ENCODE results near the gene TBCC.
"Not testable (repeated sequence)": the region's sequence is repeated elsewhere in the genome, so short reads cannot be mapped to it uniquely, and the experiment has no call there.

Gene TBCC

GRCh38 chr6:42727627-42728026 is 18.3 kb downstream of the TBCC start:
- no peak for DNase-seq

GRCh38 chr6:42727087-42727611 is 18.8 kb downstream of the TBCC start:
- DNase-seq: peak; percentile 47

DNA sequence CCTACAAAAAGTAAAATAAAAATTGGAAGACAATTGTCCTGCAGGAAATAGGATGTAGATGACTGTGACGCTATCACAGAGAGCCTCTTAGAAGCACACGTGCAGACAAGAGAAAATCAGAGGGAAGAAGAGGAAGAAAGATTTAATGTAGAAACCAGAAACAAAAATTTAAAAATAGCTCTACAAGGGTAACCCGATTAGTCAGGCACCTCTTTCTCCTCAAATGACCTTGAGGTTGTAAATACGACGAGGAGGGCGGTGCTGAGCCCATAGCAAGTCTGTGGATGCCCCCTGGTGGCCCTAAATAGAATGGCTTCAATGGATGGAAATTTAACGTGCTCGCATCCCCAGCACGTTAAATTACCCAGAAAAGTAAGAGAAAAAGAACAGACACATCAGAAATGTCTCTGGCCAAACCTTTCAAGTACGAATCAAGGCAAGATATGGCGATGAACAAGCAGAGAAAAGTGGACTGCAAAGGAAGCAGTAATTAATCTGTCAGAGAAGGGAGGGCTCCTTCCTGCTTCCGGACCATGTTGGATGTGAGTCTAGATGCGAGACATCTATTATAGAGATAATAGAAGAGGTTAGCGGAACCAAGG is 19.3 kb downstream of the TBCC start:
- peak; percentile 63 for DNase-seq

- DNase-seq: no peak
Measured at GRCh38 chr6:42726026-42726425, 19.9 kb downstream of the TBCC start.

DNA sequence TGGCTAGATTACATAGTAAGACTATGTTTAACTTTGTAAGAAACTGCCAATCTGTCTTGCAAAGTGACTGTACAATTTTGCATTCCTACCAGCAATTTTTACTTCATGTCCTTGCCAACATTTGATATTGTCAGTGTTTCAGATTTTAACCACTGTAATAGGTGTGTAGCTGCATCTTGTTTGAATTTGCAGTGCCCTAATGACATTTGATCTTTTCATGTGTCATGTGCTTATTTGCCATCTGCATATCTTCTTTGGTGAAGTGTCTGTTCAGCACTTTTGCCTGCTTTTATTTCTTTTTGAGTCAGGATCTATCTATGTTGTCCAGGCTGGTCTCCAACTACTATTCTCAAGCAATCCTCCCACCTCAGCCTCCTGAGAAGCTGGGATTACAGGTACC is 21.1 kb downstream of the TBCC start:
- no peak for DNase-seq

GRCh38 chr6:42722497-42722896 is 23.4 kb downstream of the TBCC start, which contains the start of gene PRPH2:
Gene PRPH2 (minus strand): TSS chr6:42722597. CDS start chr6:42722334, 263 bp downstream.
- DNase-seq: no peak

- DNase-seq: no peak
Measured at GRCh38 chr6:42720739-42721138, 25.2 kb downstream of the TBCC start.

DNA sequence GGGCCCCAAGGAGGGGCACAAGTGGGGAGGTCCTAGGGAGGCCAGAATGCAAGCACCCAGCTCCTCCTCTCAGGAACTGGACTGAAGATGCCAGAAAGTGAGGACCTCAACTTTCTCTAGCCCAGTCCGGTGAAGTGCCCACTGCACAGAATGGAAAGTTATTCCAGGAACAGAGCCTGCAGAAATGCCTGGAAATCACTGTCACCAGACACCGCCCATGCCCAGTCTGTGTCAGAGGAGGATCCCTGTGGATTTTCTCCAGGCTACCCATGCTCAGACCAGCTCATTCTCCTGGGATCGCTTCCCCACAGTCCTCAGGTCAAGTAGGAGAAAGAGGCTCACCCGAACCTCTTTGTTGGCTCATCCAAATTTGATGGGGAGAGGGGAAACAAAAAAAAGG is 30.0 kb downstream of the TBCC start:
- DNase-seq: no peak

GRCh38 chr6:42714098-42714761 is 31.7 kb downstream of the TBCC start:
- no peak for DNase-seq

DNA sequence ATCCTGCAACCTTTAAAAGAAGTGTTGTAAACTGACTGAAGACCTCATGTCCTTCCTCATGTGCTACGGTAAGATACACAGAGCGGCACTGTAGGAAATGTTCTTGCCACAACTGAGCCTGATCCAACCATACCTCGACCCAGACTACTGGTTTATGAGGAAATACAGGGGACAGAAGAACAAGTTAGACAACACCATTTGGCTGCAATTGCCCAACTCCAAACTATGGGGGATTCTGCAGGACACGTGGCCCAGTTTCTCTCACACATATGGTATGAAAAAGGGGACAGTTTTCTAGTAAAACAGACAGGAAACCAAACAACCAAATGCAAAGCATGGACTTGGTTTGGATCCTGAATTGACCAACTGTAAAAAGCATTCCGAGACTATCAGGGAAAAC is 34.0 kb downstream of the TBCC start:
- no peak for DNase-seq

- DNase-seq: no peak
Measured at GRCh38 chr6:42710316-42710715, 35.6 kb downstream of the TBCC start.

DNA sequence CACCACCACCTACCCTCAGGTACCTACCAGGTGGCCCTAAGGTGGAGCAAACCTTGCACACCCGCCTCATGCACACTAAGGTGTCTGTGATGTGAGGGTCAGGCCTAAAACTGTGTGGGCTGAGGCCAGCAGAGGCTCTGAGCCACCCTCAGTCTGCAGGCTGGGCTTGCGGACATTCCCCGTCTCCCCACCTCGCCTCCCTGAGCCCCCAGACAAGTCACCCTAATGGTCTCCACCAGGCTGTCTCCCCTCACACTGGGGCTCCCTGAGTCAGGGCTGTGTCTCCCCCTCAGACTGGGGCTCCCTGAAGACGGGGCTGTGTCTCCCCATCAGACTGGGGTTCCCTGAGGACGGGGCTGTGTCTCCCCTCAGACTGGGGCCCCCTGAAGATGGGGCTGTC is 36.0 kb downstream of the TBCC start:
- no peak for DNase-seq

DNA sequence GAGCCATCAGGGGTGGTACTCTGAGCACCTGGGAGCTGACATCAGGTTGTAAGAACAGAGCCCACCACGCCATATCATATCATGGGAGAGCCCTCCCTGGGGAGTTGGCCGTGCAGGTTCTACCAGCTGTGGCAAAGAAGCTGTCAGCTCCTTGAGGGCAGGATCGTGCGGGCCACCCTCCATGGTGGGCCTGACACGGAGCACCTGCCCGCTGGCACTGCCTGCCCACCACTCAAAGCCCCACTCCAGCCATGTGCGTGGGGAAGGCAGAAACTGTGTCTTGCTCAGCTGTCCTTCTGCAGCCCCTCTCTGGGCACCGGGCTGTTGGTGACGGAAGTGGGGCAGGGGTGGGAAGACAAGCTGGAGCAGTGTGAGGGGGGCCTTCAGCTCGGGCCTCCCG is 37.8 kb downstream of the TBCC start:
- DNase-seq: no peak

- DNase-seq: no peak
Measured at GRCh38 chr6:42707595-42707994, 38.3 kb downstream of the TBCC start.

GRCh38 chr6:42704937-42705374 is 40.9 kb downstream of the TBCC start:
- DNase-seq: no peak

DNA sequence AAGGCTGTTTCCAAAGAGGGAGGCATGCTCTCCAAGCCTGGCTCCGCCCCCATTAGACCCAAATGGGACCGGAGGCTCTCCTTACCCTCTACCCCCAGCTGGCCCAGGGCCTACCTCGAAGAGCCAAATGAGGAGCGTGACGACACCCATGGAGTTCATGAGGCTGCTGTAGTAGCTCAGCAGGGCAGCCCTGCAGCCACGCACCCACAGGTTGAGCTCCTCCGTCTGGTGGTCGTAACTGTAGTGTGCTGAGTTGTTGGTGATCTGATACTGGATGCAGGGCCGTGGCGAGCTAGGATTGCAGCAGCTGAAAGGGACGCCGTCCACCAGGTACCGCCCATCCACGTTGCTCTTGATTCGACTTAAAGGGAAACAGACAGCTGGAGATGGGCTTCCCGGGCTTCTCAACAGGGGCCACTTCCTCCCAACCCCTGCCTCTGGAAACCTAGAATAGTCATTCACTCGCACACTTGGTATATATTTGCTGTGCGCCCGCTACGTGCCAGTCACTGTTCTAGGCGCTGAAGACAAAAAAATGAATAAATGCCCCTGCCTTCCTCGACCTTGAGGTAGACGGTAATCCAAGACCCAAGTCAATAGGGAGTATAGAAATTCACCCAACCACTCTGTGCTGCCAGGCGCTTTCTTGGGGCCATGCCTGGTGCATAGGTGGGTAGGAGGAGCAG is 41.5 kb downstream of the TBCC start:
- no peak for DNase-seq

GRCh38 chr6:42702786-42703185 is 43.1 kb downstream of the TBCC start:
- DNase-seq: not testable (repeated sequence)

- DNase-seq: no peak
Measured at GRCh38 chr6:42702200-42702599, 43.7 kb downstream of the TBCC start.

GRCh38 chr6:42698217-42698616 is 47.7 kb downstream of the TBCC start:
- DNase-seq: no peak

DNA sequence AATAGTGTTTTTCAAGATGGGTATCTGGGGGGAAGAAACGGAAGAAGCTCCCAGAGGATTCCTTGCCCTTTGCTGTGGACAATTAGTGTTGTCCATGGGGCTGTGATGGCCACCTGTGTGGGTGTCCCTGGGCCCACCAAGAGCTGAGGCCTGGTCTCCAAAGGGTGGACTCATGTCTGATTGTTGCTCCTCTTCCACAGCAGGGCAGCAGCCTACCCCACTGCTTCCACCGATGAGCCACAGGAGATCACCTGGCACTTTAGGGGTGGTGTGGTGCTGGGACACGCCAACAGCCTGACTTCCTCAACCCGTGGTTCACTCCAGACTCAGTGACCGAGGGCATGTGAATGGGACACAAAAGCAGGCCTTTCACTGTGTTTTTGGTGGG is 48.6 kb downstream of the TBCC start:
- DNase-seq: no peak

DNA sequence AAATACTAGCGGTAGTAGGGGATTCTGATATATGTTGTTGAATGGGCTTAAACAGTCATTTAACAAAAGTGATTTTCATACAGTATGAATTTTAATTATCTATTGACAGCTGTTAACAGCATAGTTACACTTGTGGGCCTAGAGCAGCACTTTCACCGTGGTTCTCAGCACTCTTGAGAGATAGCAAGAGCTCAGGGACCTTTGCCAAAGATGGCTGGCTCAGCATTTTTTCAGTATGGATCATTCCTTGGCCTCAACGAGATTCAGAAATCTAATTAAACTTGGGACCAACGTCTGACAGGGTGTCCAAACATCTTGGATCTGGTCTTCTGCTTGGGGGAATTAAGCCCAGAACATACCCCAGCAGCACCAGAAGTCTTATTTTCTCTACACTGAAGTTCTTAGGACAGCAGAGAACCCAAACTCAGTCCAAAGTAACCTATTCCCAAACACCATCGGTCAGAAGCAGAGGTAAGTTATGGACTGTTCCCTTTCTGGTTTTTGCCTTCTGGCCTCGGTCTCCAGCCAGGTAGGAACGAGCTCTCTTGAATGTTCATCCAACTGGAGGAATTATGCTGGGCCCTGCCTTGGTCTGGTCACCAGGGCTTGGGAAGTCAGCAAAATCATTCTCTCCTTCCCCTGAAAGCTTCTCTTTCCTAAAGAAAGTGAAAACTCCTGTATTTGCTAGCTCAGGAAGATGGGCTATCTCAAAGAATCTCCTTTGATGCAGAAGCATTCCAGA is 49.2 kb downstream of the TBCC start:
- no peak for DNase-seq

DNA sequence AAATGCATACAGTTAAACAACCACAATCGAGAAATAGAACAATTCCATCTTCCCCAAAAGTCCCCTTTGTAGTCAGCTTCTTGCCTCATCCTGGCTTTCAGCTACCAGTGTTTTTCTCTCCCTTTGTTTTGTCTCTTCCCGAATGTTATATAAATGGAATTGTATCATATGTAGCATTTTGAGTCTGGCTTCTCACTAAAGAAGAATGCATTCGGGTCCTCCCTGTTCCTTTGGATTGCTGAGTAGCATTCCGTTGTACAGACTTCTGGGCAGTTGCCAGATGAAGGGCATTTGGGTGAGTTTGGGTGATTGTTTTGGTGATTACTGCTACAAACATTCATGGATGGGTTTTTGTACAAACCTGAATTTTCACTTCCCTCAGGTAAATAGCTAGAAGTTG is 51.3 kb downstream of the TBCC start:
- DNase-seq: no peak
